NCI-H1417 (cell line): ENCODE results near the gene KLHL41.

Experiments used
- DNase-seq, 3 experiments: peaks; one replicate each; lab custom pipeline; 2025; lab: John Stamatoyannopoulos, UW

Gene KLHL41

GRCh38 chr2:169509298-169509885 lies at the start of gene KLHL41:
TSS of gene KLHL41 (plus strand) at chr2:169509702. CDS start at chr2:169509779, 77 bp downstream.
- peak in 1 of 3 experiments; percentile 19 for DNase-seq

GRCh38 chr2:169461143-169461542 lies 48.4 kb upstream of the KLHL41 start:
- no peak for DNase-seq

GRCh38 chr2:169462896-169463695 lies 46.4 kb upstream of the KLHL41 start:
- DNase-seq = no peak

GRCh38 chr2:169464466-169464865 lies 45.0 kb upstream of the KLHL41 start:
- DNase-seq = no peak

- DNase-seq = peak in 1 of 3 experiments; percentile 15
These were observed 44.6 kb upstream of the KLHL41 start for GRCh38 chr2:169464882-169465281.

- DNase-seq = no peak
These were observed 40.7 kb upstream of the KLHL41 start for GRCh38 chr2:169468841-169469240.

- no peak for DNase-seq
These were observed 39.4 kb upstream of the KLHL41 start for GRCh38 chr2:169469952-169470572.

GRCh38 chr2:169472249-169472648 lies 37.3 kb upstream of the KLHL41 start:
- no peak for DNase-seq

GRCh38 chr2:169476459-169476858 lies 33.0 kb upstream of the KLHL41 start:
- DNase-seq = no peak

GRCh38 chr2:169478339-169478738 lies 31.2 kb upstream of the KLHL41 start:
- DNase-seq = no peak

GRCh38 chr2:169478745-169479256 lies 30.7 kb upstream of the KLHL41 start:
- DNase-seq = no peak

GRCh38 chr2:169479257-169480078 lies 30.0 kb upstream of the KLHL41 start, which contains the start of gene BBS5:
TSS of gene BBS5 (plus strand) at chr2:169479494. CDS start at chr2:169479554, 60 bp downstream.
- peak; percentile 61 to 73 (median 67) for DNase-seq

GRCh38 chr2:169480079-169480465 lies 29.4 kb upstream of the KLHL41 start:
- no peak for DNase-seq

- no peak for DNase-seq
These were observed 23.8 kb upstream of the KLHL41 start for GRCh38 chr2:169485650-169486138.

GRCh38 chr2:169486487-169486886 lies 23.0 kb upstream of the KLHL41 start:
- no peak for DNase-seq

- no peak for DNase-seq
These were observed 18.7 kb upstream of the KLHL41 start for GRCh38 chr2:169490834-169491233.

GRCh38 chr2:169491378-169491777 lies 18.1 kb upstream of the KLHL41 start:
- DNase-seq = no peak

GRCh38 chr2:169493360-169493759 lies 16.1 kb upstream of the KLHL41 start:
- DNase-seq = no peak

GRCh38 chr2:169495310-169495928 lies 14.1 kb upstream of the KLHL41 start:
- DNase-seq = no peak

GRCh38 chr2:169504651-169505050 lies 4.9 kb upstream of the KLHL41 start:
- no peak for DNase-seq

- DNase-seq = peak in 2 of 3 experiments; percentile 4 to 6
These were observed 1.8 kb upstream of the KLHL41 start for GRCh38 chr2:169507698-169508097.
